Psoas muscle (tissue), 8 donors: ENCODE results near the gene CNRIP1. TPM values are rescaled to one million over a fixed set of nuclear protein-coding genes. Genes with fewer than 3 reads are reported as not detected.

Experiments
- ATAC-seq, 4 donors: fragments of 200-7000 bp; cut with Tn5 transposase; one replicate each; pipeline ENCODE4 v1.9.1; 2020; ENCODE audit warnings: moderate library complexity in 3 of 4, mild to moderate bottlenecking in 2 of 4
- DNase-seq, 2 donors: peaks; one replicate each; pipeline ENCODE4 v3.0.0-alpha.2; 2020
- H3K27ac ChIP-seq: fragments of 200-600 bp; one replicate; pipeline ENCODE4 v1.8.0; 2022
- H3K27me3 ChIP-seq, 3 donors: fragments of 200-600 bp in 1 of 3; one replicate each; pipeline versions ENCODE4 v1.6.1 to v1.8.0; 2013 to 2022; ENCODE audit warnings: low read length in 2 of 3, mild to moderate bottlenecking in 2 of 3, moderate library complexity in 1 of 3; ENCODE audit not compliant: insufficient read depth in 3 of 3
- H3K36me3 ChIP-seq, 2 donors: fragments of 200-600 bp in 1 of 2; one replicate each; pipeline versions ENCODE4 v1.6.1 to v1.8.0; 2013 to 2022; ENCODE audit warnings: low read depth in 1 of 2, mild to moderate bottlenecking in 1 of 2, moderate library complexity in 1 of 2; ENCODE audit not compliant: insufficient read depth in 1 of 2
- H3K4me1 ChIP-seq: fragments of 200-600 bp; one replicate; pipeline ENCODE4 v1.8.0; 2022
- H3K4me3 ChIP-seq: fragments of 200-600 bp; one replicate; pipeline ENCODE4 v1.8.0; 2022; ENCODE audit warnings: mild to moderate bottlenecking
- H3K9me3 ChIP-seq: fragments of 200-600 bp; one replicate; pipeline ENCODE4 v1.8.0; 2022
- WGBS, 3 donors: extraction: QIAGEN DNeasy Blood & Tissue Kit; methylation state at CpG; one replicate each; pipeline versions ENCODE4 v1.1.6 to v1.1.7; 2013; 5-methylcytosine and 5-hydroxymethylcytosine counted together
- intact Hi-C, 2 donors: fragments of 100-400 bp; cut with DNase I; formaldehyde crosslinking; loops; one replicate each; pipeline versions ENCODE4 v1.11.0 to v1.14.2; 2022
- polyA plus RNA-seq, 3 donors: library from polyadenylated mRNA; stranded (reverse); fragments of 200-250 nt; gene quantifications; one replicate each; pipeline ENCODE4 v1.2.3, GENCODE V29; 2013
- total RNA-seq, 4 donors: library from RNA; stranded (reverse); fragmentation: NEBNext Ultra II Directional in 2 of 4; extraction: Animal tissue kit (Norgen Biotek cat#: 25700) in 2 of 4; gene quantifications; one replicate each; pipeline versions ENCODE4 v1.2.1 to v1.2.4, GENCODE V29; 2021 to 2023
- TF ChIP-seq, protein P1 (sequence below): fragments of 200-600 bp; IDR thresholded peaks from one replicate; pipeline ENCODE4 v1.8.0; 2022; ENCODE audit warnings: antibody characterized with exemption
- donor health status: healthy with polysubstance abuse.
- donor health status: DM: no; HTN: no; CAD: no; lungs with moderate emphysema.
- donor health status: Bipolar disorder and iron deficiency.
- donor health status: healthy.
- donor health status: DM: yes; HTN: yes; CAD: no.
- donor health status: DM: no; HTN: no; CAD: no.
- donor health status: DM: no; HTN: no; CAD: no.
- donor health status: DM: yes; HTN: yes; CAD: no.

The CNRIP1 gene
- total and polyA plus RNA-seq, 7 donors, result 3.5 to 11.7 (median 5.3) TPM

DNA sequence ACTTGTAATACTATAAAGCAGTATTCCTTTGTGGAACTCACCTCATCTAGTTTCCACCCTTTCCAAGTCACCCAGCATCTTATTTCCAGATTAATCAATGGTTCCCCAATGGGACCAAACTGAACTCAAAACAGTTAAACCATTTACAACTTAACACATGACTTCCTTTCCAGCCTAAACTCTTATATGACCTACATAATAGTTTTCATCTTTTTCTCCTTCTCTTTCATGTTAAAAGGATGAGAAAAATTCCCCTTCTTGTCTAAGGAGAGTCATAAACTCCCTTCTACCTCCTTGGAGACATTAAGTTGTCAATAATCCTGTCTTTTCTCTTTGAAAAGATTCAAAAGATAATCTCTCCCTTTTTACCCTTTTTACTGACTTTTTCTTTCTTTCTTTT lies 74.1 kb downstream of the CNRIP1 start:
- intact Hi-C loops, result no loop called here
- peaks cover 97% of the 10 kb centered on the region for H3K4me1 ChIP-seq

DNA sequence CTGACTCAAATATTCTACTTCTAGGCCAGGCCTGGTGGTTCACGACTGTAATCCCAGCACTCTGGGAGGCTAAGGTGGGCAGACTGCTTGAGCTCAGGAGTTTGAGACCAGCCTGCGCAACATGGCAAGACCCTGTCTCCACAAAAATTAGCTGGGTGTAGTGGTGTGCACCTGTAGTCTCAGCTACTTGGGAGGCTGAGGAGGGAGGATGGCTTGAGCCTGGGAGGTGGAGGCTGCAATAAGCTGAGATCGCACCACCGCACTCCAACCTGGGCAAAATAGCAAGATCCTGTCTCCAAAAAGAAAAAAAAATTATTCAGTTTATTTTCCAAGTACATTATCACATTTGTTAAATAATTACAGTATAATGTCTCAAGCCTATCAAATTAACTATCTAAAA lies 74.7 kb downstream of the CNRIP1 start:
- TF ChIP-seq, protein P1, sequence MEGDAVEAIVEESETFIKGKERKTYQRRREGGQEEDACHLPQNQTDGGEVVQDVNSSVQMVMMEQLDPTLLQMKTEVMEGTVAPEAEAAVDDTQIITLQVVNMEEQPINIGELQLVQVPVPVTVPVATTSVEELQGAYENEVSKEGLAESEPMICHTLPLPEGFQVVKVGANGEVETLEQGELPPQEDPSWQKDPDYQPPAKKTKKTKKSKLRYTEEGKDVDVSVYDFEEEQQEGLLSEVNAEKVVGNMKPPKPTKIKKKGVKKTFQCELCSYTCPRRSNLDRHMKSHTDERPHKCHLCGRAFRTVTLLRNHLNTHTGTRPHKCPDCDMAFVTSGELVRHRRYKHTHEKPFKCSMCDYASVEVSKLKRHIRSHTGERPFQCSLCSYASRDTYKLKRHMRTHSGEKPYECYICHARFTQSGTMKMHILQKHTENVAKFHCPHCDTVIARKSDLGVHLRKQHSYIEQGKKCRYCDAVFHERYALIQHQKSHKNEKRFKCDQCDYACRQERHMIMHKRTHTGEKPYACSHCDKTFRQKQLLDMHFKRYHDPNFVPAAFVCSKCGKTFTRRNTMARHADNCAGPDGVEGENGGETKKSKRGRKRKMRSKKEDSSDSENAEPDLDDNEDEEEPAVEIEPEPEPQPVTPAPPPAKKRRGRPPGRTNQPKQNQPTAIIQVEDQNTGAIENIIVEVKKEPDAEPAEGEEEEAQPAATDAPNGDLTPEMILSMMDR, result no peak
- Histone ChIP-seq H3K27ac (peak overlapping the region; percentile 53), H3K36me3 (no peaks in the 10 kb centered on the region), H3K9me3 (no peaks in the 10 kb centered on the region), H3K27me3 (no peaks in the 10 kb centered on the region), H3K4me1 (peaks cover 97% of the 10 kb centered on the region), H3K4me3 (no peak overlapping the region)
- DNase-seq (no peak), ATAC-seq (no peak)
- 91 to 99% (median 97%) methylated on average over 4 of the region's 4 CpGs for WGBS, 3 donors
- intact Hi-C loops, result no loop called here

More for the DNA sequence above, 74.1 kb downstream of the CNRIP1 start:
- TF ChIP-seq, protein P1, result no peak
- Histone ChIP-seq H3K27ac (peak overlapping the region; percentile 53), H3K9me3 (no peaks in the 10 kb centered on the region), H3K4me3 (no peak overlapping the region), H3K36me3 (no peaks in the 10 kb centered on the region), H3K27me3 (no peaks in the 10 kb centered on the region)
- DNase-seq (no peak), ATAC-seq (no peak)

DNA sequence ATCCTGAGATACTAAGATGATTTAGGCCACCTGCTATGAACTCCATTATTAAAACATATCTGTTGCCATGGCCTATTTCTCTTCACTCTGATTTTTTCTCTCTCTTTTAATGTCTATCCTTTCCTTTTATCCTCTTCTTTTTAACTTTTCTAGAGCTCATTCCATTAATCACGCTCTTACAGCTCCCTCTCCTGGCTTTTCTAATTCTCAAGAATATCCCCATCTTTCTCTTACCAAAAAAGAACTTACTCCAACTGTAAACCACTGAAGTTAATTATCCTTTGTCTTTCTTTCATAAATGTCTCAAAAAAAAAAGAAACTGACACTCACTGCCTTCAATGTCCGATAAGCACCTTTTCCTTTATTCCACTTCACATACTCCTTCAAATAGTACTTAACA lies 75.3 kb downstream of the CNRIP1 start:
- TF ChIP-seq, protein P1, result peak; percentile 21
- no peaks in the 10 kb centered on the region for H3K27me3 ChIP-seq
- no peaks in the 10 kb centered on the region for H3K36me3 ChIP-seq
- DNase-seq (no peak), ATAC-seq (no peak)
- 69 to 78% (median 69%) methylated on average over 2 of the region's 2 CpGs for WGBS, 3 donors
- no peak overlapping the region for H3K4me3 ChIP-seq
- H3K27ac ChIP-seq, result no peak overlapping the region
- intact Hi-C loops, result loop anchor here in 1 of 2 donors (5.0 kb wide), 1 partner anchor 42 kb away; no protein-coding TSS in a partner anchor
- peaks cover 96% of the 10 kb centered on the region for H3K4me1 ChIP-seq
- no peaks in the 10 kb centered on the region for H3K9me3 ChIP-seq

Other genes with a start within 250 kb of the CNRIP1 start
- gene PNO1, start 162.1 kb downstream of the CNRIP1 start, total RNA-seq, result 10 to 100 TPM; 13.0 to 26.2 (median 24.6) TPM
- 10 to 100 TPM; 22.4 to 50.8 (median 46.2) TPM for gene PNO1, start 162.1 kb downstream of the CNRIP1 start, polyA plus RNA-seq
- gene PPP3R1, start 67.4 kb downstream of the CNRIP1 start, total RNA-seq, result 10 to 100 TPM; 45.7 to 69.4 (median 52.5) TPM
- 10 to 100 TPM; 19.2 to 45.6 (median 26.0) TPM for gene PPP3R1, start 67.4 kb downstream of the CNRIP1 start, polyA plus RNA-seq
- 1 to 10 TPM; 2.3 to 3.9 (median 2.9) TPM for gene PLEK, start 45.3 kb upstream of the CNRIP1 start, total RNA-seq
- 1 to 10 TPM in 1 of 3 donors, under 1 TPM in 2; 0.89 to 1.2 (median 0.99) TPM for gene PLEK, start 45.3 kb upstream of the CNRIP1 start, polyA plus RNA-seq
- gene FBXO48, start 147.3 kb upstream of the CNRIP1 start, total RNA-seq, result 1 to 10 TPM in 2 of 4 donors, under 1 TPM in 2; 0.90 to 2.4 (median 1.6) TPM
- 1 to 10 TPM in 1 of 3 donors, under 1 TPM in 2; 0.57 to 4.3 (median 0.87) TPM for gene FBXO48, start 147.3 kb upstream of the CNRIP1 start, polyA plus RNA-seq
- gene APLF, start 147.6 kb upstream of the CNRIP1 start, total RNA-seq, result 1 to 10 TPM; 2.8 to 4.3 (median 3.6) TPM
- 1 to 10 TPM in 2 of 3 donors, under 1 TPM in 1; 0.52 to 1.6 (median 1.4) TPM for gene APLF, start 147.6 kb upstream of the CNRIP1 start, polyA plus RNA-seq